Measurements from ENCODE around the gene HSPG2.

GRCh38 chr1:21851430-21852250 is 85.5 kb downstream of the HSPG2 start:
- TF ChIP-seq POLR2A (IDR thresholded peaks at IDR 0.05; ENCODE audit: low read length) = no peak
- TF ChIP-seq GATA1 (IDR thresholded peaks at IDR 0.05; ENCODE audit: low read depth, low read length) = no peak
